AG09319 (cell line): ENCODE results near the gene FBXW7.
A peak's percentile ranks its signal among the peaks of the same experiment; 100 is the strongest.

Source experiments
- DNase-seq: peaks from one replicate; pipeline ENCODE4 v3.0.0-alpha.2; 2010; ENCODE audit warnings: low read depth; ENCODE audit errors: extremely low read depth
- CTCF ChIP-seq: IDR thresholded peaks from 2 replicates; pipeline ENCODE4 v1.5.1; 2011; ENCODE audit warnings: low read depth, mild to moderate bottlenecking, inconsistent platforms, low read length, moderate library complexity

The FBXW7 gene

DNA sequence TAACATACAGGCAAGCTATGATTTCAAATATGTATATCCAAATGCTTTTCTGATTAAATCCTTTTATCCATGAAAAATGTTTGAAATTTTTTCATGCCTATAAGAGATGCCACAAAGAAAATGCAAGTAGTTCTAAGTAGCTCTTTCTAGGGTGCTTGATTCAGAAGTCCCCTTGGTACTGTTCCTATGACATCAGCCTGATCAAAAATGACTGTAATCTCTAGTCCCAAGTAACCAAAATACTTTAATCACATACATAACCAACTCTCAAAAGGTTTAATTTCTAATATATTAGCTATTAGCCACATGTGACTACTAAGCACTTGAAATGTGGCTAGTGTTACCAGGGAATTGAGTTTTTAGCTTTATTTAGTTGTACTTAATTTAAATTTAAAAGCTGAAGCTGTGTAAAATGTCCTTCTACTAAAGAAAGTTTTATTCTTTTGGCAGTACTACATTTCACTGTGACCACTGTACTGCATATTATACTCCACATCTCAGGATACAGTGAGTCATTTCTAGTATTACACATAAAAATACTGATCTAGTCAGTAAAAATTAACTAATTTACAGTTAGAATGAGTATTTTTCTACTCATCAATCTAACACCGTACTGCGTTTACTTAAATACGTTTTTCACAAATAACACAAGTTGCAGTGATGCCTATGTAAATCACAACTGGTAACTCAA lies 33.9 kb downstream of the FBXW7 start:
- no peak for TF ChIP-seq CTCF
- DNase-seq, result no peak

DNA sequence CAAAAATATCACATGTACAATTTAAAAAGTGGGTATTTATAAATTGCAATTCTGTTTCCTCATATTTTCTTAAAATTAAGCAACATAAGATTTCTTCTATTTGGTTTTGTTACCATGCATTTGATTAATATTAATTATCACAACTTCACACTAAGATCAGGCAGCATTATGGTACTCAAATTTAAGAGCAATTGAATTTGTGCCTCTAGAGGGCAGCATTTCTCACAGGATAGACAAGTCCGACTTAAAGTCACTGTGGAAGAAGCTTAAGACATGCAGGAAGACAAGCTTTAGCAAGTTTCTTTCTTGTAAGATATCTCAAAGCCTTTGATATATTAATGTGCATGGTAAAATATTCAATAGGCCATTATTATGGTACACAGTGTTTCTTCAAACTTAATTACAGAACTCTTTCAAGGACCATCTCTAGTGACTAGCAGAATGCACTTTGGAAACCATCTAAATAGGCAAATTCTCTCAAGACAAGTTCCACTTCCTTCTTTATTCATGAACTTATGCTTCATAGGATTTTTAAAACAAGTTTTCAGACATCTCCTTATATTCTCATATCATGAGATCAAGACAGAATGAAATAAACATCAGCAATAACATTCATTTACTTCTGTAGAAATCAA lies 35.0 kb downstream of the FBXW7 start:
- DNase-seq, result peak; percentile 74
- TF ChIP-seq CTCF, result peak; percentile 71

- DNase-seq, result no peak
- no peak for TF ChIP-seq CTCF
These were observed 35.6 kb downstream of the FBXW7 start for GRCh38 chr4:152500275-152500674.

GRCh38 chr4:152499344-152499743 lies 36.5 kb downstream of the FBXW7 start:
- no peak for TF ChIP-seq CTCF
- DNase-seq, result no peak

DNA sequence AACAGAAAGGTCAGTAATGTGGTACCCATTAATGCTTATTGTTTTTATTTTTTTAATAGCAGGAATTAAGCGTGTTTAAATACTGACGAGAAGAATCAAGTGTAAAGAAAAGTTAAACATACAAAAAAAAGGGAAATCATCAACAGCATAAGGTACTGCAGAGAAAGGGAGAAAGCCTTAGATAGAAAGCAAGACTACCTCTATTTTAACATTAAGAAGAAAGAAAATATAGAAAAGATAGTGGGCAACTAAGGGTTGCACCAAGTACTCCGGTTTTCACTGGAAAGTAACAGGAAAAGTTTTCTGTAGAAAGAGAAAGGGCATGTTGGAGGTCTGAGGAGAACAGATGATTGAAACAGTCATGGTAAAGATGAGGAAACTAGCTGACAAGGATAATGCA lies 41.9 kb downstream of the FBXW7 start:
- no peak for TF ChIP-seq CTCF
- no peak for DNase-seq

DNA sequence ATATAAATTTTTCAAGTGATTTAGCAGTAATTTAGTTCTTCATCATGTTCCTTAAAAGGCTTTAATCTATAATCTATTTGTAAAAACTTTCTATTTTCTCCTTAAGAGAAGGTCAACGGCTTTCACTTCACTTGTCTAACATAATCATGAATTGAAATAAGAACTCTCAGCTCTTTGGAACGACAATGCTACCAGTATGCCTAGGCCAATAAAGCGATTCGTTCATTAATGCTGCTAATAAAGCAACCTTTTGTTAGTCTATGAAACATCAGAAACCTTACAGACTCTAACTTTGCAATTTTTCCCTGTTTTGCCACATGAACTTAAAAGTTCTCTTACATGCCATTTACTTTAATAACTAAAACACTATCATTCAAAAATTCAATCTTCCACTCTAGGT lies 47.6 kb downstream of the FBXW7 start:
- TF ChIP-seq CTCF, result no peak
- no peak for DNase-seq
